HG03457 (cell line): ENCODE results near the gene DDX10.

ENCODE experiments used
- ATAC-seq: cut with Tn5 transposase; IDR thresholded peaks from one replicate; pipeline ENCODE4 v1.9.1; 2021; ENCODE audit warnings: moderate number of reproducible peaks; ENCODE audit not compliant: unreplicated experiment

Gene DDX10

GRCh38 chr11:108927791-108928545, 263.1 kb downstream of the DDX10 start:
- ATAC-seq, result no peak

DNA sequence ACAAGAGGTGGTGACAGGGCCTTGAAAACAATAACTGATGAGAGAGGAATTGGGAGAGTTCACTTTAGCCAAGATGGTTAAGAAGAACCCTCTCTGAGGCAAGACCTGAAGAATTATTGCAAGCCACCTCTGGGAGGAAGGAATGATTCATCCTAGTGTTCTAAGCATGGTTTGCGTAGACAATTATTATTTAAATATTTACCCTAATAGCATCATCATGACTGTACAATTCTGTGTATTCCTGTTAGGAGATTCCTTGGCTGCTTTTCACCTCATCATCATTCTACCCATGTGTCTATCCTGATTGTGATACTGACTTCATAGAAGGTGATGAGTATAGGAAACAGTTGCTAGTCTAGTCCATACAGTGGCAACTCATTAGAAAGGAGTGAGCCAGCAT, 264.4 kb downstream of the DDX10 start:
- ATAC-seq, result no peak

DNA sequence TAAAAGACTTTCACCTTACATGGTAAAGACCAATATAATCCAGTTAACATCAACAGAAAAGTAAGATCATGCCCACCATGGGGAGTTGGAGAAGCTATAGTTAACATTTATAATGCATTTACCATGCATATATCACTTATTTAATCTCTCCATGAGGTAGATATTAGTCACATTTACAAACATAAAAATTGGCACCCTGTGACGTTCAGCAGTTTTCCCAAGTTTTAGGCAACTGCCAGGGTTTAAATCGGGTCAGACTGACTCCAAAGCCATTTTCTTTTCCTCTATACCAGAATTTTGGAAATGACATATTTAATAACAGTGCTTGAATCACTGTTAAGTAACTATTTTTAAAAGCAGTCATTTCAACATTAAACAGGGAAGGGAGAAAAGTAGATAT, 266.3 kb downstream of the DDX10 start:
- ATAC-seq, result no peak

GRCh38 chr11:108933630-108934029, 268.8 kb downstream of the DDX10 start:
- no peak for ATAC-seq

DNA sequence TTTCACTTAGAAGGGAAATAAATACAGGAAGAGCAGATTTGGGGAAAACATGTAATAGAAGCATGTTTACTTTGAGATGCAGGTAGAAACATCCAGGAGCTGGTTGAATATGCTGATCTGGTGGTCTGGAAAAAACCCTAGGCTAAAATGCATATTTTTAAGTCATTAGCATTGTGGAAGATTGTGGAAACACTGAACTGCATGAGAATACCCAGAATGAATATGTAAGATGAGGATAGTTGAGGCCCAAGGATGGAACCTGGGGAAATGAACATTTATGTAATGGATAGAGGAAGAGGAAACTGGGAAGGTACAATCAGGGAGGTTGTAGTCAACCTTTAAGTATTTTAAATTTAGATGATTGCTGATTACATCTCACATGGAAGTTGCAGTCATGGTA, 269.4 kb downstream of the DDX10 start:
- ATAC-seq, result no peak

DNA sequence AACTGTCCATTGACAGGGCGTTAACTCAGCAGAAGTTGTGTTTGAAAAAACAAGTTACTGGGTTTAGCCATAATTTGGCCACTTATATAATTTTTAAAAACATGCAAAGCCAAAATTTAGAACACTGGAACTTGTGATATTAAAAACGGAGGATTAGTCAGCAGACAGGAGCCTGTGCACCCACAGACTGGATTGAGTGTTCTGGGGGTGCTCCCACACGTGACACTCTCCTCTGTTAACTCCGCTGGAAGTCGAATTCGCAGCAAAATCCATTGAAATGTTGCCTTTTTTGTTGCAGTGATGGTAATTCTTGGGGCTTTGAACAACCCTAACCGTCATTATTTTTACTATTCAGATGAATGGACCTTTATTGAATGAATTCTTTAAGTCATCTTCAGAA, 269.8 kb downstream of the DDX10 start:
- ATAC-seq, result no peak

GRCh38 chr11:108937746-108938145, 272.9 kb downstream of the DDX10 start:
- ATAC-seq, result no peak

GRCh38 chr11:108938604-108939003, 273.7 kb downstream of the DDX10 start:
- ATAC-seq, result no peak

GRCh38 chr11:108939135-108939534, 274.3 kb downstream of the DDX10 start:
- ATAC-seq, result no peak

DNA sequence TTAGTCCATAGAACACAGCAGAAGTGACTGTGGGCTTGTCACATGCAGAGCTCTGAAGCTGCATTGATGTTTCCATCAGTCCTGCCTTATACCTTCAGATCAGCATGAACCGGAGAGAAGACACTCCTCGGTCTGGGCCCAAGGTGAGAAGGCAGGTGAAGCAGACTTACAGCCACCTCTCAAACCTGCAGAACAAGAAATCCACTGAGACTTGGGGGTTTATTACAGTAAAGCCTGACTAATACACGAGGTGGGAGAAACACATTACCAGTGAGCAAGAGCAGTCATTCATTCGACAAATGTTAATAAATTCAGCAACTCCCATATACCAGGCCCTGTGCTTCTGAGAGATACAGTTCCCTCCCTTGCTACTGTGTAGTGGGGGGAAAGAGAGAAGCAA, 279.0 kb downstream of the DDX10 start:
- ATAC-seq, result no peak

GRCh38 chr11:108944471-108945178, 279.8 kb downstream of the DDX10 start:
- ATAC-seq, result no peak

DNA sequence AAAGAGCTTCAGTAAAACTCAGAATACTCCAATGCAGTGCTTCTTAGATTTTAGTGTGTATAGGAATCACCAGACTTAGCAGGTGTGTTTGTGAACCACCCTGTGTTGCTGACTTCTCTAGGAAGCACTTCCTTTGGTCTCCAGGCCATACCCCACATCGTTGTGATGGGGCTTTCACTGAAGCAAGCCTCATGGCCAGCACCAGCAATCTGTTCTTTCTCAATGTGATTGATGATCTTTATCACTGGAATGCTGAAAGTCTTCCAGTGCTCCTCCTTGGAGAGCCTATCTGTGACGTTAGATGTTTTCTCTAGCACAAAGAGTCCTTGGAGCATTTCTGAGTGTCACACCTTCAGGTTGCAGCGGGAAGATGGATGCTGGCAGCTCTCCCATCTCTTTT, 280.5 kb downstream of the DDX10 start:
- no peak for ATAC-seq

DNA sequence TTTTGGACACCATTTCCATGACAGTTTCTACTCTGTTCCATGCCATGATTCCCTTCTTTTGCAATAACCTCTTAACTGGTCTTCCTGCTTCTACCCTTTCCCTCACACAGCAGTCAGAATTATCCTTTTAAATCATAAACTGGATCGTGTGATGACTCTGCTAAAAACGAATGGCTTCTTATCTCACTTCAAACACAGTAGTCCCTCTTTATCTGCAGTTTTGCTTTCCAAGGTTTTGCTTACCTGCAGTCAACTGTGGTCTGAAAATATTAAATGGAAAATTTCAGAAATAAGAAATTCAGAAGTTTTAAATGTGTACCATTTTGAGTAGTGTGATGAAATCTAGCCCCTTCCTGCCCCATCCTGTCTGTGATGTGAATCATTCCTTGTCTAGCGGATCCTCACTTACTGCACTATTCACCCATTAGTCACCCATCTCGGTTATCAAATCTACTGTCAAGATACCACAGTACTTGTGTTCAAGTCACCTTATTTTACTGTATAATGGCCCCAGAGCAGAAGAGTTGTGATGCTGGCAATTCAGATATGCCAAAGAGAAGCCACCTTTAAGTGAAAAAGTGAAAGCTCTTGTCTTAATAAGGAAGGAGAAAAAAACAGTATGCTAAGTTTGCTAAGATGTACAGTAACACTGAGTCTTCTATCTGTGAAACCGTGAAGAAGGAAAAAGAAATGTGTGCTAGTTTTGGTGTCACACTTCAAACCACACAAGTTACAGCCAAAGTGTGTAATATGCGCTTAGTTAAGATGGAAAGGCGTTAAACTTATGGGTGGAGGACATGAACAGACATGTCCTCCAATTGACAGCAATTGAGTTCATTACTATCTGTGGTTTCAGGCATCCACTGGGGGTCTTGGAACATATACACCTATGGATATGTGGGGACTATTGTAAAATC, 283.0 kb downstream of the DDX10 start:
- no peak for ATAC-seq

GRCh38 chr11:108958368-108959104, 293.7 kb downstream of the DDX10 start:
- ATAC-seq, result no peak

DNA sequence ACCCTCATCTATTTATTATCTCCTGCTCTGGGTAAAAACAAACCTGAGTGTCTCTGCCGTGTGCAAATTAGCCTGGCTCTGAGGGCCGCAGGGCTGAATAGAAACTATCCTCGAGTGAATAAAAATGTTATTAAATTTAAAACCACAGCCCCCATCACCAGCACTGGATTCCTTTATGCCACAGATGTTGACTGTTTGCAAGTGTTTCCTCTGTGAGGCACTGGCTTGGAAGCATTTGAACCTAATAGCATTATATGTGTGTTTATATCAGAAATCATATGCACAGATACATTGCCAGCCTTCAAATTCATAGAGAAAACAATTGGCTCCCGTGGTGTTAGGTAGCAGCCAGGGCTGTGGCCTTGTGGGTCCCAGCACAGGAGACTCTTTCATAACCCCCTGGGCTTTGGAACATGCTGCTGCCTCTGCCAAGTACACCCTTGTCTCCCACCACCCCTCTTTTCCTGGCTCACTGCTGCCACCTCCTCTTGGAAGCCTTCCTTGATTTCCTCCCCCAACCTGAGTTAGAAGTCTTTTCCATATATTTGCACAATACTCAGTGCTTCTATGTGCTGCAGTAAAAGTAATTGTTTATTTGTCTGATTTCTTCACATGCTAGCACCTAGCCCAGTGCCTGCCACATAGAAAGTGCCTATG, 294.4 kb downstream of the DDX10 start:
- ATAC-seq, result no peak

DNA sequence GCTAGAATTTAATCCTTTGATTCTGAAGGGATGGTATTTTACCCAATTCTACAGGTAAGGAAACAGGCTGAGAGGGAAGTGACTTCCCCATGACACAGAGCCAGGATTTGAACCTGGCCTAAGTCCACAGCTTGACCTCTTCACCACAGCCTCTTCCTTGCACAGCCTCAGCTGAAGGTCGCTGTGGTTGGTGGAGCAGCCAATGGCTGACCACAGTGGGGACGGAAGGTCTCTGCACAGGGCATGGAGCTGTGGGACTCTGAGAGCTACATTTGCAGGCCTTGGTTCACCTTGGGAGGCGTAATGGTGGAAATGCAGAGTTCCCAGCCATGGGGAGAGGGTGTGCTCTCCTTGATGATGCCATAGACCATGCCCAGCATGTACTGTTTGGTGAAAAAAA, 295.0 kb downstream of the DDX10 start:
- no peak for ATAC-seq

GRCh38 chr11:108960501-108960900, 295.6 kb downstream of the DDX10 start:
- no peak for ATAC-seq

DNA sequence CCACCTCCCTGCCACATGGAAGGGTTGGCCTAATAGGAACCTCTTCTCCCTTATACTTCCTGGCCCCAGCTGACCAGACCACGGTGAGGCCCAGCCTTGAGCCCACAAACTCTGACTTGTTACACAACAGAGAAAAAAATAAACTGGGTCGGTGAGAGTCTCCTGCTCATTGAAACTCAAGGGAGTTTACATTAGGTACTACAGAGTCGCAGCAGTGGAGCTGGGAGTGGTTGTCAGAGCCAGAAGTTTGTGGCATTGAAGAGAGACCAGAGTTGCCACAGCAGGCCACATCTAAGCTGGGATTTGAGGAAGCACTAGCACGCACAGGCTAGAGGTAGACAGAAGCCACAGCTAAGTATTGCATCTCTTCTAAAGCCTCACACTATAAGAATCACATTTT, 296.2 kb downstream of the DDX10 start:
- ATAC-seq, result no peak

DNA sequence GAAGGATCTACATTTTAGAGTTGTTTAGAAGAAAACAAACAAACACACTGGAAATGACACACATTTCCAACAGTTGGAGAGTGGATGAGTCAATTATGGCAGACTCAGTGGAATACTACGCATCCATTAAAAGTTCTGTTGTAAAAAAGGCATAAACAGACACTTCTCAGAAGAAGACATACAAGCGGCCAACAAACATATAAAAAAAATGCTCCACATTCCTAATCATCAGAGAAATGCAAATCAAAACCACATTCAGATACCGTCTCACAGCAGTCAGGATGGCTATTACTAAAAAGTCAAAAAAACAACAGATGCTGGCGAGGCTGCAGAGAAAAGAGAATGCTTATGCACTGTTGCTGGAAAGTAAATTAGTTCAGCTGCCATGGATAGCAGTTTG, 298.2 kb downstream of the DDX10 start:
- ATAC-seq, result no peak

- ATAC-seq, result no peak
Observed at GRCh38 chr11:108965306-108966001, 300.6 kb downstream of the DDX10 start.
